CD4-positive, alpha-beta T cell treated with Interleukin-17A for 4 hours (primary cell): ENCODE data around the gene EIF3CL.
"Not testable (repeated sequence)": the region's sequence is repeated elsewhere in the genome, so short reads cannot be mapped to it uniquely, and the experiment has no call there.

Experiments
- DNase-seq: peaks from one replicate; pipeline ENCODE4 v3.0.0-alpha.2; 2020; ENCODE audit warnings: mixed read lengths

Gene EIF3CL

GRCh38 chr16:28403220-28404072 lies at the start of gene EIF3CL:
Gene EIF3CL (minus strand): TSS chr16:28403841. CDS start chr16:28403618, 223 bp downstream.
- not testable (repeated sequence) for DNase-seq

- DNase-seq: not testable (repeated sequence)
Measured at GRCh38 chr16:28447081-28447480, 43.4 kb upstream of the EIF3CL start.

- not testable (repeated sequence) for DNase-seq
Measured at GRCh38 chr16:28446388-28446787, 42.7 kb upstream of the EIF3CL start.

- DNase-seq: not testable (repeated sequence)
Measured at GRCh38 chr16:28443943-28444342, 40.3 kb upstream of the EIF3CL start.

GRCh38 chr16:28438899-28439298 lies 35.3 kb upstream of the EIF3CL start:
- DNase-seq: not testable (repeated sequence)

GRCh38 chr16:28435340-28435739 lies 31.7 kb upstream of the EIF3CL start:
- not testable (repeated sequence) for DNase-seq

- not testable (repeated sequence) for DNase-seq
Measured at GRCh38 chr16:28426060-28426680, 22.5 kb upstream of the EIF3CL start.

GRCh38 chr16:28421071-28421750 lies 17.6 kb upstream of the EIF3CL start:
- DNase-seq: not testable (repeated sequence)

GRCh38 chr16:28417033-28417432 lies 13.4 kb upstream of the EIF3CL start:
- not testable (repeated sequence) for DNase-seq

GRCh38 chr16:28414530-28414929 lies 10.9 kb upstream of the EIF3CL start:
- DNase-seq: not testable (repeated sequence)

- not testable (repeated sequence) for DNase-seq
Measured at GRCh38 chr16:28413585-28413984, 9.9 kb upstream of the EIF3CL start.

- not testable (repeated sequence) for DNase-seq
Measured at GRCh38 chr16:28392054-28392453, 11.6 kb downstream of the EIF3CL start.

GRCh38 chr16:28382177-28382867 lies 21.3 kb downstream of the EIF3CL start:
- not testable (repeated sequence) for DNase-seq

- not testable (repeated sequence) for DNase-seq
Measured at GRCh38 chr16:28377822-28378221, 25.8 kb downstream of the EIF3CL start.

- not testable (repeated sequence) for DNase-seq
Measured at GRCh38 chr16:28377108-28377625, 26.5 kb downstream of the EIF3CL start.

- DNase-seq: not testable (repeated sequence)
Measured at GRCh38 chr16:28375115-28375514, 28.5 kb downstream of the EIF3CL start.

- not testable (repeated sequence) for DNase-seq
Measured at GRCh38 chr16:28374281-28374680, 29.4 kb downstream of the EIF3CL start.

GRCh38 chr16:28367926-28368325 lies 35.7 kb downstream of the EIF3CL start:
- not testable (repeated sequence) for DNase-seq

- not testable (repeated sequence) for DNase-seq
Measured at GRCh38 chr16:28364268-28365173, 39.1 kb downstream of the EIF3CL start.

GRCh38 chr16:28363408-28363807 lies 40.2 kb downstream of the EIF3CL start, which contains the start of gene NPIPB6:
Gene NPIPB6 (minus strand): TSS chr16:28363508. CDS start chr16:28362822, 686 bp downstream.
- not testable (repeated sequence) for DNase-seq

- DNase-seq: not testable (repeated sequence)
Measured at GRCh38 chr16:28362600-28362999, 41.0 kb downstream of the EIF3CL start.
